ENCODE measurements around the gene XPO5. TPM values are rescaled to one million over a fixed set of nuclear protein-coding genes. Genes with fewer than 3 reads are reported as not detected.

The XPO5 gene
- total RNA-seq, 2 donors from 2014 or later, result 70.8 to 74.3 TPM

- no peaks in the 10 kb centered on the region for H3K4me1 ChIP-seq (ENCODE audit: control insufficient read depth, insufficient read depth, low read length)
- no peak overlapping the region for H3K27ac ChIP-seq (ENCODE audit: low read depth, low read length)
- DNase-seq, result peak; percentile 85
- Mint-ChIP-seq H3K27ac (peak overlapping the region; percentile 78), H3K4me1 (peaks cover 17% of the 10 kb centered on the region), H3K9me3 (no peaks in the 10 kb centered on the region), H3K36me3 (ENCODE audit: low read depth) (peaks cover 34% of the 10 kb centered on the region), H3K27me3 (ENCODE audit: insufficient read depth) (no peaks in the 10 kb centered on the region), H3K4me3 (no peak overlapping the region)
- H3K4me3 ChIP-seq (ENCODE audit: low read length), result no peak overlapping the region
- peaks cover 38% of the 10 kb centered on the region for H3K36me3 ChIP-seq (ENCODE audit: control insufficient read depth, insufficient read depth, low read length)
- TF ChIP-seq CTCF (conservative IDR thresholded peaks at IDR 0.05), result peak; percentile 76
- H3K9ac ChIP-seq (ENCODE audit: extremely low read depth, low read length, poor library complexity, severe bottlenecking), result no peak overlapping the region
- no peaks in the 10 kb centered on the region for H3K27me3 ChIP-seq (ENCODE audit: control insufficient read depth, insufficient read depth, low read length, poor library complexity, severe bottlenecking)
- 63 to 69% methylated on average over 6 to 18 of the region's 18 CpGs for WGBS, 2 experiments (ENCODE audit: insufficient coverage in 1 of 2, insufficient read length in 1 of 2)
- no peaks in the 10 kb centered on the region for H3K9me3 ChIP-seq (ENCODE audit: control insufficient read depth, low read length)
Measured at GRCh38 chr6:43496370-43497128, 79.3 kb downstream of the XPO5 start.

- Histone ChIP-seq H3K9me3 (ENCODE audit: control insufficient read depth, low read length) (no peaks in the 10 kb centered on the region), H3K9ac (ENCODE audit: extremely low read depth, low read length, poor library complexity, severe bottlenecking) (no peak overlapping the region), H3K4me1 (ENCODE audit: control insufficient read depth, insufficient read depth, low read length) (no peaks in the 10 kb centered on the region), H3K4me3 (ENCODE audit: low read length) (no peak overlapping the region), H3K27me3 (ENCODE audit: control insufficient read depth, insufficient read depth, low read length, poor library complexity, severe bottlenecking) (no peaks in the 10 kb centered on the region), H3K27ac (ENCODE audit: low read depth, low read length) (no peak overlapping the region), H3K36me3 (ENCODE audit: control insufficient read depth, insufficient read depth, low read length) (peaks cover 32% of the 10 kb centered on the region)
- TF ChIP-seq CTCF (conservative IDR thresholded peaks at IDR 0.05), result peak; percentile 44
- Mint-ChIP-seq H3K4me3 (no peak overlapping the region), H3K27ac (peak overlapping the region; percentile 78), H3K9me3 (no peaks in the 10 kb centered on the region), H3K36me3 (ENCODE audit: low read depth) (peaks cover 24% of the 10 kb centered on the region), H3K4me1 (peaks cover 17% of the 10 kb centered on the region), H3K27me3 (ENCODE audit: insufficient read depth) (no peaks in the 10 kb centered on the region)
- 95% methylated on average over 4 of the region's 4 CpGs; no CpG with 5 or more reads in 1 of the 2 experiments for WGBS, 2 experiments (ENCODE audit: insufficient coverage in 1 of 2, insufficient read length in 1 of 2)
- DNase-seq, result peak; percentile 51
Measured at GRCh38 chr6:43495409-43495941, 80.4 kb downstream of the XPO5 start.

GRCh38 chr6:43494766-43495165 lies 81.1 kb downstream of the XPO5 start:
- TF ChIP-seq CTCF (conservative IDR thresholded peaks at IDR 0.05), result no peak
- Histone ChIP-seq H3K4me3 (ENCODE audit: low read length) (no peak overlapping the region), H3K4me1 (ENCODE audit: control insufficient read depth, insufficient read depth, low read length) (no peaks in the 10 kb centered on the region), H3K9ac (ENCODE audit: extremely low read depth, low read length, poor library complexity, severe bottlenecking) (no peak overlapping the region), H3K27ac (ENCODE audit: low read depth, low read length) (no peak overlapping the region), H3K36me3 (ENCODE audit: control insufficient read depth, insufficient read depth, low read length) (peaks cover 25% of the 10 kb centered on the region), H3K9me3 (ENCODE audit: control insufficient read depth, low read length) (no peaks in the 10 kb centered on the region), H3K27me3 (ENCODE audit: control insufficient read depth, insufficient read depth, low read length, poor library complexity, severe bottlenecking) (no peaks in the 10 kb centered on the region)
- H3K4me1 Mint-ChIP-seq, result peaks cover 17% of the 10 kb centered on the region
- no peak for DNase-seq
- 93 to 96% methylated on average over 3 to 4 of the region's 4 CpGs for WGBS, 2 experiments (ENCODE audit: insufficient coverage in 1 of 2, insufficient read length in 1 of 2)
- H3K27ac Mint-ChIP-seq, result no peak overlapping the region
- H3K27me3 Mint-ChIP-seq (ENCODE audit: insufficient read depth), result no peaks in the 10 kb centered on the region
- H3K4me3 Mint-ChIP-seq, result no peak overlapping the region
- peaks cover 22% of the 10 kb centered on the region for H3K36me3 Mint-ChIP-seq (ENCODE audit: low read depth)
- H3K9me3 Mint-ChIP-seq, result no peaks in the 10 kb centered on the region
